Activated CD8-positive, alpha-beta memory T cell treated with anti-CD3 and anti-CD28 coated beads for 1 hour (primary cell): ENCODE results near the gene BET1L.

Source experiments
- DNase-seq, 2 donors: peaks; one replicate each; pipeline ENCODE4 v3.0.0-alpha.2; 2020; ENCODE audit warnings: low read depth in 1 of 2; ENCODE audit errors: extremely low read depth in 1 of 2

The BET1L gene

DNA sequence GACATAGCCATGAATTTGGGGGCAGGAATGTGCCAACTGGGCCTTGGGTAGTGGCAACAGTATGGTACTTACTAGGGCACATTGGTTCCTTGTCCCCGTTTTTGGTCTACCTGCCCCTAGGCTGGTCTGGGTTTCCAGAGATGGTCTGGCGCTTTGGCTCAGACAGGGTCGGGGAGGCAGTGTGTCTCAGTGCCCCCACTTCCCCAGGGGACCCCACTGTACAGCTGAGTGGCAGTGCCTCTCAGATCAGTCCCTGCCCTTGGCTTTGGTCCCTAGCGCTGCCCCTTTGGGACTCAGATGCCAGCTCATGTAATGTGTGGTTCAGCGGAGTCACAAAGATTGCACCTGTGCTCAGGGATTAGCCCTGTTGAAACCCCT lies 3.6 kb upstream of the BET1L start:
- DNase-seq: no peak

DNA sequence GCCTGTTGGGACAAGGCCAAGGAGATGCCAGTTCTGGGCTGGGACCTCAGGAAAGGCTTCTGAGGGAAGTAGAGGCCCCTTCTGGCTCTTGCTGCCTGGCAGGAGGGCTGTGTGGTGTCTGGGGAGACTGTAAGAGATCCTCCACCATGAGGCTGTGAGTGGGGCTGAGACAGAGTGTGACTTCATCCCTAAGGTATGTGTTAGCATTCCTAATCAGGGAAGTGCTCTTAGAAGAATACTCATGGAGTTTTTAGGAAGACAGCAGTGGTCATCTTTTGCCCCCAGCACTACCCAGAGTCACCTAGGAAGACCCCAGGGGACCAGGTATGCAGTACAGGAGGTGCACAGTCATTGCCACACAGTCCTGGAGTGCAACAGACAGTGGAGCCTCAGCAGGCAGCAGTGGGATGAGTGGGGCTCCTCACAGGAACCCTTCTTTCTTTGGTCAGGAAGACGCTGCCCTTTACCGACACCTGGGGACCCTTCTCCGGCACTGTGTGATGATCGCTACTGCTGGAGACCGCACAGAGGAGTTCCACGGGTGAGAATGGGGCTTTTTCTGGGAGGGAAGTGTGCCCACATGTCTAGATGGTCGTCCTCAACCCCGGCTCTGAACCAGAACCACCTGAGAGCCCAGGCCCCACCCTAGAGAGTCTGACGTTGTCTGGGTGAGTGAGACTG lies 3.1 kb upstream of the BET1L start:
- no peak for DNase-seq

GRCh38 chr11:209275-210121 lies 2.3 kb upstream of the BET1L start:
- DNase-seq: no peak

DNA sequence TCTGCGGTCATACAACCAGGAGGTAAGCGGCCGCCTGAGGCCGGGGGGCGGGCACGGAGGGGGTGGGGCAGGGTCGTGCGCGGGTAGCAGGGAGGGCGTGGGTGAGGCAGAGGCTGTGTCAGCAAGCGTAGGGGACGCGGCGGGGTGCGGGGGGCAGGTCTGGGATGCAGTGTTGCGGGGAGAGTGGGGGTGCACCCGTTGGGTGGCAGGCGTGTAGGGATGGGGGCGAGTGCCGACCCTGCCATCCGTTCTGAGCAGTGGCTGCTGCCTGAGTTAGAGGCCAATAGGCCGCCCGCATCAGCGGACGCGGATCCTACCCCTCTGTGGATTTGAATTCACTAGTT lies 1.7 kb upstream of the BET1L start:
- DNase-seq: no peak

DNA sequence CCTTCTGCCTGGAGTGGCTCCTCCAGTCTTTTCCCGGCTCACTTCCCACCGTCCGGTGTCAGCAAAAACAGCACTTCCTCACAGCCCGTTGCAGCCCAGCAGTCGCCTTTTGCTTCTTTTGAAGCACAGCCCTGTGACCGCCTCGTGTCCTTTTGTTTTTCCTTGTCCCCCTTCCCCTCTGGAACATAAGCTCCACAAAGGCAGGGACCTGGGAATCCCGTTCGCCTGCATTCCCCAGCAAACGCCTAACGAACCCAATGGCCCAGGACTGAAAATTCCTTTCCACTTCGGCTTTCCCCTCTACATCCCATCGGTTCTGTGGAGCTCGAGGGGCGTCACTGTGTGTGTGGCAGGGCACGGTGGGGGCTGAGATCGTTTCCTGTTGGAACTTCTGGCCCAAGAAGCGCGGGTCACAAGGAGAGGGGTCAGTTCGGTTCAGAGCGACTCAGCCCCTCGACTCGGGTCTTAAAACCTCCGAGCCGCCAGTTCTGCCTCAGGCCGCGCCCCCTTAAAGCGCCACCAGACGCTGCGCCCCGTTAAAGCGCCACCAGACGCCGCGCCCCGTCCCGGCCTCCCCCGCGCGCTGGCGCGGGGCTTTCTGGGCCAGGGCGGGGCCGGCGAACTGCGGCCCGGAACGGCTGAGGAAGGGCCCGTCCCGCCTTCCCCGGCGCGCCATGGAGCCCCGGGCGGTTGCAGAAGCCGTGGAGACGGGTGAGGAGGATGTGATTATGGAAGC lies 1.1 kb upstream of the BET1L start:
- DNase-seq: peak; percentile 55 to 71

- DNase-seq: no peak
Observed at GRCh38 chr11:207863-208180, 623 bp upstream of the BET1L start.

- DNase-seq: no peak
Observed at GRCh38 chr11:206526-207207, 532 bp downstream of the BET1L start.

DNA sequence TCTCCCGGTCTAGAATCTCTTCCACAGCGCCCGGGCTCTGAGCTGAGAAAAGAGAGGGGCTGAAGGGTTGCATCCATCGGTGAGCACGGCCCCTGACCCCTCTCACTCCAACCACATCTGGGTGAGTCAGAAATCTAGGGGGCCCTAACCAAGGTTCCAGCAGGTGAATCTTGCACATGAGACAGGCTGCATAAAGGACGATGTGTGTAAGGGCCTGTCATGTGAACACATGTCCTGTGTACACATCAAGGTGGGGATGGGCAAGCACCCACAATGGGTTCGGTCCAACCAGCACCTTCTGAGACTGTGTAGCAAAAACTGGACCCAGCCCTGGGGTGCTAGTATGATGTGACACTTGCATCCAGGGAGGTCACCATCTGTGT lies 1.2 kb downstream of the BET1L start:
- DNase-seq: no peak

DNA sequence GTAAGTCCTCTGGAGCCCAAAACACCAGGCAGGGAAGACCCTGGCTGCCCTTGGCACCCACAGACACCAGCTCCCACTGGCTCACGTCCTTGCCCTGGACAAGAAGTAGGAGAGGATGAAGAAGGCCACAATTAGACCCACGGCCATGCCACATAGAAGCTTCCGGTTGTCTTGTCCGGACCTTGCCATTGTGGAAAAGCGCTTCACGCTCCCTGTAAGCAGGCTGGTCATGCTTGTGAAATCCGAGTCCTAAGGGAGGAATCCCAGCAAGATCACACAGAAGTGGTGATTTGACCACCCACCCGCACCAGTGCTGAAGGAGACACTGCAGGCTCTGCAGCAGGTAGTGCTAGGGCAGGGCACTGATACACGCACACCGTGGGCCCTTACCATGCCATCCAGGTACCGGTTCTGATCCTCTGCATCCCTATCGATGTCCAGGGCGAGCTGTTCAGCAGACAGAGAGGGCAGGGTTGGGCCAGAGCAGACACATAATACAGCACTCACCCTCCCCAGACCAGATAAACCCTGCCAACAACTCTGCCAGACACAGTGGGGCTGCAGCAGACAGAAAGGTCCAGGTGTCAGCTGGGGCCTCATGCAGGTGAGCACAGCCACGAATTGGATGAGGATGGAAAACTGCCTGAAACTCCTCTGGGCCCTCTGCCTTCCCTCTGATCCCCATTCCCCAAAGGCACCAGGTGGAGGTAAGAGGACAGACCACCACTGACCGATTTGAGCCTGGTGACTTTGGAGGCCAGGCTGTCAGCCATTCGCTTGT lies 1.8 kb downstream of the BET1L start:
- DNase-seq: no peak

- DNase-seq: no peak
Observed at GRCh38 chr11:204587-205109, 2.6 kb downstream of the BET1L start.

- no peak for DNase-seq
Observed at GRCh38 chr11:203945-204586, 3.1 kb downstream of the BET1L start.

DNA sequence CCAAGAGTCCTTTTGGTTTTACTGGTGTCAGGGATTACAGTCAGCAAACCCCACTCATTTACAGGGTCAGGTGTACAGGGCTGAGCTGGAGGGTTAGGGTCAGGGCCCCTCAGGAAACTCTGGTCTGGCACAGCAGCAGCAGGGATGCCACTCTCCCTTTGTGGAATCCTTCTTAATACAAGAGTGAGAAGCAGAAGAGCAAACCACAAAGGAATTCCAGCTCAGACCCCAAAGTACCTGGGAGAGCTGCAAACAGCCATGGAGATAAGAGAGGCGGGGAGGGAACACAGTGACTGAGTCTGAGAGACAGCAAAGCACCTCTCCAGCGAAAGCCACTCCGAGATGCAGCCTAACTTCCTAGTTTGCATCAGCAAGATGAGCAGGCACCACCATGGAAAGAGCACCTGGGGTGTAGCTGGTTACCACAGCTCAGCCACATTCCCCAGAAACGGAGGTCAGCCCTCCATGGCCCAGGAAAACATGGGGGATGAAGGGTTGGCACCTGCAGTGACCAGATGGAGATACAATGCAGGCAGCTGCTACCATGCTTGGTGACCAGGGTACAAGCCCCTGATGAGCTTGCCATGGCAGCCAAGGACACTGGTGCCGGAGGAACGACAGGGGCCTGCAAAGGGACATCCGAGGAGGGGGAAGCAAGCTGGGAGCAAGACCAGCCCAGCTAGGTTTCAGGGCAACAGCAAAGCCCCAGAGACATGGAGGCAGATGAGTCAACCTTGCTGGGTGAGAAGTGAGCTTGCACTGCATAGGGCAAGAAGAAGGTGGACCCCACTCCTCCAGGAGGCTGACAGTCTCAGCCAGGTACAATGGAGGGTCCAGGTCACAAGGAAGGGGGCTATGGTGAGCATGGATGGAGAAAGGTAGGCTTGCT lies 3.9 kb downstream of the BET1L start:
- DNase-seq: no peak

DNA sequence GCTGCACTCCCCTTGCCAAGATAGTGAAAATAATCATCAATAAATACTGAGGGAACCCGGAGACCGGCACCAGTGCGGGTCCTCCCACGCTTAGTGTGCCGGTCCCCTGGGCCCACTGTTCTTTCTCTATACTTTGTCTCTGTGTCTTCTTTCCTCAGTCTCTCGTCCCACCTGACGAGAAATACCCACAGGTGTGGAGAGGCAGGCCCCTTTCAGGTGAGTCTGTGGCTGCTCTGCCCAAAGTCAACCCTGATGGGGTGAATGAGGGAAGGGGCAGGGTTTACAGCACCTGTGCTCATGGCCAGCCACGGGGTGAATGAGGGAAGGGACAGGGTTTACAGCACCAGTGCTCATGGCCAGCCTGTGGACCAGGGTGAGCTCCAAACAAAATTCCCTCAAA lies 4.7 kb downstream of the BET1L start:
- no peak for DNase-seq

- no peak for DNase-seq
Observed at GRCh38 chr11:201966-202365, 5.2 kb downstream of the BET1L start.

DNA sequence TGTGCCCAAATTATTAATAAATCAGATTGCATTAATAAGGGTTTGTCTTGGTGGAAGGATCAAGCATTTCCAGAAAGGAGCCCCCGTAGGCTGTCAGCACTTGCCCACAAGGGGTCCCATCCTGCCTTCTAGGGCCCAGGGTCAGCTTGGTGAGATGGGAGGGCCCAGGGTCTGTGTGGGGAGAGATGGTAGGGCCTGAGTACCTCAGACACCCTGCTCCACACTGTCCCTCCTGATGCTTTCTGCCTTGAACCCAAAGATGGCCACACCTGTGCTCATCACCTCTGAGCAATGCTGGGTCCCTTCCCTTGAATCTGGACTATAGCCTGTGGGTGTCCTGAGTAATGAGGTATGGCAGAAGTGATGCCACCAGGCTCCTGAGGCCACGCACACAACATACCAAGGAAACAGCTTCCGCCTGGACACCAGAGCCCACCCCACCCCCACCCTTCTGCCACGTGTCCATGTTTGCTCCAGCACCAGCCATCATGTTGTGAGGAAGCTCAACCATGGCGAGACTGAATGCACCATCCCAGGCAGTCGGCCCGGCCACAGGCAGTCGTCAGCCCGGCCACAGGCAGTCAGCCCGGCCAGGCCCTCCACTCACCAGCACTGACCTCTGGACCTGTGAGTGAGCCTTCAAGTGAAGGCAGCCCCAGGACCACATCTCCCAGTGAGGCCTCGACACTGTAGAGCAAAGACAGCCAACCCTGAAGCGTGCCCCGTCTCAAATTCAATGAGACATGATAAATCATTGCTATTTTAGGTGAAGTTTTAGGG lies 6.8 kb downstream of the BET1L start:
- DNase-seq: no peak

DNA sequence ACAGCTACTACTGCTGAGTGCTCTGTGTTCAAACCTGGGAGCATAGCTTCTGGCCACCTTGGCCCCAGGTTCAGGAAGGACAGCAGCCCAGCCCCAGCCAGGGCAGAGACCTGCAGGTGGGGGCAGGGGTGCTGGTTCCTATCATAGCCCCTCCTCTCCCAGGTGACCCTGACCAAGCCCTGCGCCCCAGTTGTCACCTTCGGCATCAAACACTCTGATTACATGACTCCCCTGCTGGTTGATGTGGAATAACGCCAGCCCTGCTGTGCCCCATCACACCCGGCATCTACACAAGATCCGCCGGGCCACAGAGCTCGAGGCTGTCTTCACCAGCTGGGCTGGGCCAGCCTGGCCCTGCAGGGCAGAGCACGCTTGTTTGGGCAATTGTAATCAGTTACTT lies 7.4 kb downstream of the BET1L start:
- DNase-seq: no peak

- no peak for DNase-seq
Observed at GRCh38 chr11:199004-199581, 8.1 kb downstream of the BET1L start.

GRCh38 chr11:198236-198806 lies 8.9 kb downstream of the BET1L start:
- DNase-seq: no peak
